Body of pancreas (tissue), 4 donors: ENCODE results near the gene RECK.

Experiments used
- CTCF ChIP-seq, 7 experiments: fragments of 450-650 bp in 4 of 7; fragments of 200-600 bp in 3 of 7; sonication (generic) in 3 of 7; IDR thresholded peaks; one replicate each; pipeline ENCODE4 v1.5.1; 2016 to 2019; ENCODE audit warnings: antibody characterized with exemption in 7 of 7
- POLR2A ChIP-seq, 3 donors: fragments of 450-650 bp; IDR thresholded peaks; one replicate each; pipeline ENCODE4 v1.6.1; 2016; ENCODE audit warnings: antibody characterized with exemption in 3 of 3, mild to moderate bottlenecking in 2 of 3

- TF ChIP-seq POLR2A (IDR thresholded peaks at IDR 0.05): no peak
- no peak for TF ChIP-seq CTCF (IDR thresholded peaks at IDR 0.05)
Observed at GRCh38 chr9:36149197-36149596, 112.5 kb downstream of the RECK start.
